Mononuclear cell (primary cell): ENCODE results near the gene TJP2. TPM values are rescaled to one million over a fixed set of nuclear protein-coding genes. Genes with fewer than 3 reads are reported as not detected.

Source experiments
- H3K27me3 ChIP-seq: 2 replicates; pipeline ENCODE4 v1.6.0; 2011; ENCODE audit warnings: low read length, control low read depth; ENCODE audit not compliant: insufficient read depth
- H3K4me1 ChIP-seq: 2 replicates; pipeline ENCODE4 v1.5.1; 2011; ENCODE audit warnings: mild to moderate bottlenecking, low read length, control low read depth; ENCODE audit not compliant: insufficient read depth
- H3K4me3 ChIP-seq: 2 replicates; pipeline ENCODE4 v1.5.1; 2011; ENCODE audit warnings: mild to moderate bottlenecking, low read length, moderate library complexity
- H3K9me3 ChIP-seq: 2 replicates; pipeline ENCODE4 v1.5.1; 2011; ENCODE audit warnings: low read depth, mild to moderate bottlenecking, control low read depth, low read length
- total RNA-seq: library from RNA; depleted of rRNA; stranded (reverse); fragments of >200 nt; gene quantifications from one replicate; pipeline ENCODE4 v1.2.3, GENCODE V29; 2012

TJP2 gene
- total RNA-seq, 1 donor: 16.1 TPM

DNA sequence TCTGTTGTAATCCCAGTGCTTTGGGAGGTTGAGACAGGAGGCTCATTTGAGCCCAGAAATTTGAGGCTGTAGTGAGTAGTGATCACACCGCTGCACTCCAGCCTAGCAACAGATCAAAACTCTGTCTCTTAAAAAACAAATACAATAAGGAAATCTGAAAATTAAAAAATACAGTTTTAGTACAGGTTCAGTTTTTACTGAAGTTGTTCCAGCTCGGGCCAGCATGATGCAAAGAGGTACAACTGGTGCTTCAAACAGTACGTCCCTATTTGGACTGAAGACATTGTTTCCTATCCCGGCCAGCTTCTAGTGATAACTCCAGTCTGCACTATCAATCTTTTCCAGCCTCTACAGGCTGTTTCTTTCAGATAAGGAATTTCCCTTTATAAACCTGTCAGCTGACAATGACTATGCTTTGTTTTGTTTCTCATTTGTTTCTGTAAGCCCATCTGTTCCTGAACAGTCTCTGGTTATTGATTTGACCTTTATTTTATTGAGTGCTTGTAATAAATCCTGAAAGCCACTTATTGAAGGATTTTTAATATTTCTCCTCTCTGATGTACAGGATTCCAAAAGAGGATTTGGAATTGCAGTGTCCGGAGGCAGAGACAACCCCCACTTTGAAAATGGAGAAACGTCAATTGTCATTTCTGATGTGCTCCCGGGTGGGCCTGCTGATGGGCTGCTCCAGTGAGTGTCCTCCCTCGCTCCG is 41.9 kb downstream of the TJP2 start:
- Histone ChIP-seq H3K4me3 (no peak overlapping the region), H3K4me1 (no peaks in the 10 kb centered on the region), H3K27me3 (no peaks in the 10 kb centered on the region), H3K9me3 (no peaks in the 10 kb centered on the region)

DNA sequence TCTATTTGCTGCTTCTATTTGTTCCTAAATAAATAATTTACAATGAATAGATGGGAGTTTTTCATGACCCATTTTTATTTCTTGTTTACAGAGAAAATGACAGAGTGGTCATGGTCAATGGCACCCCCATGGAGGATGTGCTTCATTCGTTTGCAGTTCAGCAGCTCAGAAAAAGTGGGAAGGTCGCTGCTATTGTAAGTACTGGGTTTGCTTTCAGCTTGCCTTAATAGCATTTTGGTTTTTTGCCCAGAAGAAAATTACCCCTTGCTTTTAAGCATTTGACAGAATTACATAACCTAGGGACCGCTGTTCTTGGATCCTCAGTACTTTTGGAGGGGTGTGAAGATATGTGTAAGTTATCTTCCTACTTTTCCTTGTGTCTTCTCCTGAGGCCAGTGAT is 44.1 kb downstream of the TJP2 start:
- Histone ChIP-seq H3K4me3 (no peak overlapping the region), H3K4me1 (no peaks in the 10 kb centered on the region), H3K27me3 (no peaks in the 10 kb centered on the region), H3K9me3 (no peaks in the 10 kb centered on the region)

DNA sequence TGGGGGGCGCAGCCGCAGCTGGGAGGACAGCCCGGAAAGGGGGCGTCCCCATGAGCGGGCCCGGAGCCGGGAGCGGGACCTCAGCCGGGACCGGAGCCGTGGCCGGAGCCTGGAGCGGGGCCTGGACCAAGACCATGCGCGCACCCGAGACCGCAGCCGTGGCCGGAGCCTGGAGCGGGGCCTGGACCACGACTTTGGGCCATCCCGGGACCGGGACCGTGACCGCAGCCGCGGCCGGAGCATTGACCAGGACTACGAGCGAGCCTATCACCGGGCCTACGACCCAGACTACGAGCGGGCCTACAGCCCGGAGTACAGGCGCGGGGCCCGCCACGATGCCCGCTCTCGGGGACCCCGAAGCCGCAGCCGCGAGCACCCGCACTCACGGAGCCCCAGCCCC is 47.0 kb downstream of the TJP2 start:
- H3K9me3 ChIP-seq: no peaks in the 10 kb centered on the region
- no peak overlapping the region for H3K4me3 ChIP-seq
- no peaks in the 10 kb centered on the region for H3K27me3 ChIP-seq
- H3K4me1 ChIP-seq: no peaks in the 10 kb centered on the region

DNA sequence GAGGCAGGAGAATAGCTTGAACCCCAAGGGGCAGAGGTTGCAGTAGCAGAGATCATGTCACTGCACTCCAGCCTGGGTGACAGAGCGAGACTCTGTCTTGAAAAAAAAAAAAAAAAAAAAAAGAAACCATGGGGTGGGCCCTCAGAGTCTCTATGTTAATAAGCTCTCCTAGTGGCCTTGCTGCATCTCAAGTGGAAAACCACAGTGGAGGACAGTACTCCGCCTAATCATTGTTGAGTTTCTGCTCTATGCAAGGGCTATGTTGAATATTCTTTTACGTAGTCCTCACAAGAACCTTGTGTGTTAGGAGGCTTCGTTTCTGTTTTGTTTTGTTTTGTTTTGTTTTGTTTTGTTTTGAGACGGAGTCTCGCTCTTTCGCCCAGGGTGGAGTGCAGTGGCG is 48.9 kb downstream of the TJP2 start:
- H3K9me3 ChIP-seq: no peaks in the 10 kb centered on the region
- H3K4me3 ChIP-seq: no peak overlapping the region
- no peaks in the 10 kb centered on the region for H3K4me1 ChIP-seq

DNA sequence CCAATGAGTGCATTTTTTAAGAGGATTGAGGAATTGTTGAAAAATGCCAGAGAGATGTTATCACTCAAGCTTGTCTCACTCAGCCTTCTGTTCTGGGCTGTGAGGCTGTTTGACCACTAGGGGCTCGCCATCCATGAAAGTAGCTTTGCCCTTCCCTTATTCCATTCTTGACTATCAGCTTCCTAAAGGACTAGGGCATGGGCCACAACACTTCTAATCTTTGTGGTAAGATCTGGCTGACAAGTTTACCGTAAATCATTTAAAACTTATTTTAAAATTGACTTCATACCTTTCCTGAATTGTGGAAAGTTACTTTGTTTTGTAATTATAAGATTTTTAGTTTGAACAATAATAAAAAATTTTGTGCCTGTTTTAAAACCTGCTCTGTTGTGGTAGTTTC is 49.5 kb downstream of the TJP2 start:
- no peaks in the 10 kb centered on the region for H3K27me3 ChIP-seq
- no peaks in the 10 kb centered on the region for H3K9me3 ChIP-seq
- H3K4me1 ChIP-seq: no peaks in the 10 kb centered on the region
- H3K4me3 ChIP-seq: no peak overlapping the region

More for the DNA sequence above, 48.9 kb downstream of the TJP2 start:
- no peaks in the 10 kb centered on the region for H3K27me3 ChIP-seq

DNA sequence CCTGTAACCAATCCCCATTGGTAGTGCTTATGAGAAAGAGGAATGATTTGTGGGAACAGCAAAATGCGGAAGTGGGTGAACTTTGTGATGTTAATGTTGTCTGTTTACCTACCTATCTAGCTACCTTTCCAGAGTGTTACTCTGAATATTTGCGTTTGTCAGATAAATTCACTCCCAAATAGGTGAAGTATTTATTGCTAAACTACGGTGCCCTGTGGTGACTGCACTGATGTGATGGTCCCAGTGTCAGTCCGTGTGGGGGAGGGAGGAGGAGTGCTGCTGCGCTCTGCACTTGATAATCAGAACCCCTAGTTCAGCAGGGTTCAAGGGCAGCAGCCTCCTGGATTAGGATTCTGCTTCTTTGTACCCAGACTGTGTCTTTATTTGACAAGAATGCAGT is 55.3 kb downstream of the TJP2 start:
- Histone ChIP-seq H3K4me1 (no peaks in the 10 kb centered on the region), H3K9me3 (no peaks in the 10 kb centered on the region), H3K27me3 (no peaks in the 10 kb centered on the region), H3K4me3 (no peak overlapping the region)

DNA sequence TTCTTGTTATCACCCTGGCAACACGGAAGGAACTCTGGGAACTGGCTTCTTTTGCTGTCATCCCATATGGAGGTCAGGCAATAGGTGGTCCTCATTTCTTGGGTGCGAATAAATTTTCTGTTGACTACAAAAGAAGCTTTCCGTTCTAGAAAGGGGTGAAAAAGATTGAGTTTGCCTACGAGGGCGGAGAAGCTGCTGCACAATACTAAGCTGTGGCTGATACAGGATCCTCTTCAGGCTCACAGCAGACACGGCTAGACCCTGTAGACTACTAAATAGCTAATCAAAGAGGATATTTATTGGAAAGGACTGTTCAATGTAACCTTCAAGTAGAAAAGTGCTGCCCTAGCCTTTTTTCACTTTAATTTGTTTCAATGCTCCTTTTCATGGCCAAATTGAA is 58.1 kb downstream of the TJP2 start:
- Histone ChIP-seq H3K27me3 (no peaks in the 10 kb centered on the region), H3K4me3 (no peak overlapping the region), H3K9me3 (no peaks in the 10 kb centered on the region), H3K4me1 (no peaks in the 10 kb centered on the region)

DNA sequence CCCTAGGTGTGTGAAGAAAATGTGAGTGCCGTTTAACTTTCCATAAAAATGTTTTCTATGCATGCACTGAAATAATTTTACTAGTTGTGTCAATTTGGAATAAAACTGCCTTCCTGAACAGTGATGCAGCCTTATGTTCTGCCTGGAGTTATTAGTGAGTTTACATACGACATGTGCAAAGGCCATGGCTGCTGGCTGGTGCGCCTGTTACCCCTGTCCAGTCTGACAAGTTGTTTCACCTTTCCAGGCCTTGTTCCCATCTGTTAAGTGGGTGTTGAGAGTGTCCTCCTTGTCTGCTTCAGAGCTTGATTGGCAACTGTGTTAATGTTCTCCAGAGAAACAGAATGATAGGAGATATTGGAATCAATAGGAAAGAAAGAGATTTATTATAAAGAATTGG is 60.6 kb downstream of the TJP2 start:
- Histone ChIP-seq H3K4me3 (no peak overlapping the region), H3K4me1 (no peaks in the 10 kb centered on the region), H3K9me3 (no peaks in the 10 kb centered on the region), H3K27me3 (no peaks in the 10 kb centered on the region)

DNA sequence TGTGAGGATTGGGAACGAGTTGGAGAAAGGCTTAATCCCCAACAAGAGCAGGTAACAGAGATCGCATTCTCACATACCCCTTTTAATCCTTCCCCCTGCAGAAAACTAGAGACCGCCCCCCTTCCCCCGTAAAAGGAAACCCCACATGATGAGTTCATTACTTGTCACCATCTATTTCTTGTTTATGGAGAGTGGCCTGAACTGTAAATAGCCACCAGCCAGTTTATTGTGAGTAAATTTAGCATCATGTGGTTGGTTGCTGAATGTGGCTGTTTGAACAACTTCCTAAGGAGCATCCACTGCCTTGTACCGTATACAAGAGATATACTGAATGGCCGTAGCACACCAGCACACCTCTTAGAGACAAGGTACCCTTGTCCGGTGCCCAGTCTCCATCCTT is 62.1 kb downstream of the TJP2 start:
- no peaks in the 10 kb centered on the region for H3K9me3 ChIP-seq
- H3K4me1 ChIP-seq: no peaks in the 10 kb centered on the region
- H3K27me3 ChIP-seq: no peaks in the 10 kb centered on the region
- no peak overlapping the region for H3K4me3 ChIP-seq

DNA sequence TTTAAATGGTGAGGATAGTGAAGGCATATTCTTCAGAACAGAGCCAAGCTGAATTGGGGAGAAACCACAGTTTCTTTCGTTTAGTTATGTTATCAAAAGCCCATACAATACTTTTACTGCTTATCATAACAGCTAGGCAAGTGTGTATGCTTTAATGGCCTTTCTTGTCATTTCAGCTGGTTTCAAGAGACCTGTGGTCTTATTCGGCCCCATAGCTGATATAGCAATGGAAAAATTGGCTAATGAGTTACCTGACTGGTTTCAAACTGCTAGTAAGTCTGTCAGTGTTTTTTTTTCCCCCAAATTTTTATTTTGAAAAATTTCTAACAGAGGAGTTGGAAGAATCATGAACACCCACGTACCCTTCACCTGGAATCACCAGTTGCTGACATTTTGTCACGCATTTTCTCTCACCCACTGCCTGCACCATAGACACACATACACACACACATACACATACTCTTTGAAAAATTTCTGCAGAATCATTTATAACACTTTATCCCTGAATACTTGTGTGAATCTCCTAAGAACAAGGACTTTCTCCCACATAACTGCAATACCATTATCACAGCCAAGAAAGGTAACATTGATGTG is 63.7 kb downstream of the TJP2 start:
- Histone ChIP-seq H3K27me3 (no peaks in the 10 kb centered on the region), H3K4me1 (no peaks in the 10 kb centered on the region), H3K4me3 (no peak overlapping the region), H3K9me3 (no peaks in the 10 kb centered on the region)

DNA sequence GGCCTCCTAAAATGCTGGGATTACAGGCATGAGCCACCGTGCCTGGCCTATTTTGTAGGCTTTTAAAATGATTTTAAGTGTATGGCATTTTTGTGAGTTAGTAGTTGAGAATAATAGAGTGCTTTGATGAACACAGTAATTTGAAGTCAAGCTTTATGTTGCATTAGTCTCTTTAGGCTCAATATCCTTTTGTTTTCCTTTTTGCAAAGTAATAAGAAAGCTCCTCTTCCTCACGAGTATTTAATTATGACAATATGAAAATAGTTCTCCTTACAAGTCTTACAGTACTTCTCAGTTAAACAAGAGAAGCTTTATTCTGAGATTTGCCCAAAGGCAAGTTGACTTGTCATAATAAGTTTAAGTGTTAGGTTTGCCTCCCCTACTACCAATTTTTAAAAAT is 69.0 kb downstream of the TJP2 start:
- no peaks in the 10 kb centered on the region for H3K27me3 ChIP-seq
- H3K4me1 ChIP-seq: no peaks in the 10 kb centered on the region
- H3K9me3 ChIP-seq: no peaks in the 10 kb centered on the region
- H3K4me3 ChIP-seq: no peak overlapping the region

DNA sequence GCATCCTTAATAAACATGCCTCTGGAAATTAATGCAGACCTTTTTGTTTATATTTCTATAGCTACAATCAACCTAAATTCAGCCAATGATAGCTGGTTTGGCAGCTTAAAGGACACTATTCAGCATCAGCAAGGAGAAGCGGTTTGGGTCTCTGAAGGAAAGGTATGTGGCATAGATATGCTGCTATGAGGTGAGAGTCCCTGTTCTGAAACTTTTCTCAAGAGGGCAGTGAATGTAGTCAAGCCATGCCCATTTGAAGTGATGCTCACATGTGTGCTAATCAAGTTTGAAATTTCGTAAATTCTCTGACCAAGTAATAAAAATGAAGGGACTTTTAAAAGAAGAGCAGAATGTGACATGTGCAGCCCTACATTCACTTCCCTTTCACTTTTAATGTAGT is 72.6 kb downstream of the TJP2 start:
- no peaks in the 10 kb centered on the region for H3K4me1 ChIP-seq
- no peaks in the 10 kb centered on the region for H3K27me3 ChIP-seq
- no peaks in the 10 kb centered on the region for H3K9me3 ChIP-seq
- H3K4me3 ChIP-seq: no peak overlapping the region

DNA sequence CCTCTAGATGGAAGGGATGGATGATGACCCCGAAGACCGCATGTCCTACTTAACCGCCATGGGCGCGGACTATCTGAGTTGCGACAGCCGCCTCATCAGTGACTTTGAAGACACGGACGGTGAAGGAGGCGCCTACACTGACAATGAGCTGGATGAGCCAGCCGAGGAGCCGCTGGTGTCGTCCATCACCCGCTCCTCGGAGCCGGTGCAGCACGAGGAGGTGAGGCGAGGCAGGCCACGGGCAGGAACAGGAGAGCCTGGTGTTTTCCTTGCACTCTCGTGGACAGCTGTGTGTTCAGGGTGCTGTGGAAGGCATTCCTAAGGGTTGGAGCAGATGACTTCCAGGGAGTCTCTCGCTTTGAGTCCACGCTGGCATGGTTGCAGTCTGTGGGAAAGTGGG is 73.9 kb downstream of the TJP2 start:
- Histone ChIP-seq H3K4me1 (no peaks in the 10 kb centered on the region), H3K9me3 (no peaks in the 10 kb centered on the region), H3K27me3 (no peaks in the 10 kb centered on the region), H3K4me3 (no peak overlapping the region)

DNA sequence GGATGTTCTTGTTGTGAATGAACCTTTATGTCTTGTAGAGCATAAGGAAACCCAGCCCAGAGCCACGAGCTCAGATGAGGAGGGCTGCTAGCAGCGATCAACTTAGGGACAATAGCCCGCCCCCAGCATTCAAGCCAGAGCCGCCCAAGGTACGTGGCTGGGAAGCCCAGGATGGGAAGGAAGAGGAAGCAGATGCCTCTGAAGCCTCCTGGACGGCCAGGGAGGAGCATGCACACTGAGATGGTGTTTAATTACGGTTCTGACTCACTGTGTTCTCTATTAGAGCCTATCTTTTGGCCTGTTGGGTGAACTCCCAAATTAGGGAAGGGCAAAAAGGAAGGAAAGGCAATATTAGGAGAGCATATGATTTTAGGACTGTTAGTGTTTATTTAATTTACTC is 75.3 kb downstream of the TJP2 start:
- Histone ChIP-seq H3K27me3 (no peaks in the 10 kb centered on the region), H3K9me3 (no peaks in the 10 kb centered on the region), H3K4me3 (no peak overlapping the region), H3K4me1 (no peaks in the 10 kb centered on the region)

DNA sequence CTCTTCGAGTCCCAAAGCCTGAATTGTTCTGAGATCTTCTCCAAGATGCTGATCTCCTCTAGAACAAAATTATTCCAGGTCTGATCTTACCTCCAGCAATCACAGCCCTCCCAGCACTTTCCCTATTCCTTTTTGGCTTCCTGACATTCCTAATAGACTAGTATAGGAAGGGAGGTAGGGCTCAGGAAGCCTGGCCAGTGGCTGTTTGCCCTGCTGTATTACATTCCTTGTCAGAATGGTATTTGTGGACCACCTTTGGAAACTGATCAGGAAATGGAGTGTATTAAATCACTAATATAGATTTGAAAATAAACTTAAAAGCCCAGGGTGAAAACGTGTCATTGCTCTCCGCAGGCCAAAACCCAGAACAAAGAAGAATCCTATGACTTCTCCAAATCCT is 76.6 kb downstream of the TJP2 start:
- H3K9me3 ChIP-seq: no peaks in the 10 kb centered on the region
- no peak overlapping the region for H3K4me3 ChIP-seq
- no peaks in the 10 kb centered on the region for H3K4me1 ChIP-seq
- no peaks in the 10 kb centered on the region for H3K27me3 ChIP-seq

DNA sequence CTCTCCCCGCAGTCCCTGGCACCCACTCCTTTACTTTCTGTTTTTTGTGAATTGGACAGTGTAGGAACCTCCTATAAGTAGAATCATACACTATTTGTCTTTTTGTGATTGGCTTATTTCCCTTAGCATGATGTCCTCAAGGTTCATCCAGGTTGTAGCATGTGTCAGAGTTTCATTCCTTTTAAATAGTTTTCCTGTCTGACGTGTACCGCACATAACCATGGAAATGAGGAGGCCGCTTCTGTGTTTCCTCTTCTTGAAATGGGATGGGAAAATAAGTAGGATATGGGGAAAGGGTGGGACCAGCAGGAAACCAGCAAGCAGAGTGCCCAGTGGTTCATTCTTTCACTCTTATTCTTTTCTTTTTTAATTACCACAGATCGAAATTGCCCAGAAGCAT is 78.4 kb downstream of the TJP2 start:
- Histone ChIP-seq H3K27me3 (no peaks in the 10 kb centered on the region), H3K4me1 (no peaks in the 10 kb centered on the region), H3K9me3 (no peaks in the 10 kb centered on the region), H3K4me3 (no peak overlapping the region)
